Adrenal gland (tissue), 12 donors: ENCODE data around the gene EML1. TPM values are rescaled to one million over a fixed set of nuclear protein-coding genes. Genes with fewer than 3 reads are reported as not detected.

Experiments used
- DNase-seq, 7 donors: peaks; one replicate each; pipeline ENCODE4 v3.0.0-alpha.2; 2019 to 2020
- H3K27ac ChIP-seq, 5 donors: fragments of 200-600 bp; sonication (generic) in 4 of 5; 1 replicate in 3 of 5; 2 replicates in 2 of 5; pipeline versions ENCODE4 v1.5.1 to v1.8.0; 2016 to 2020; ENCODE audit warnings: mild to moderate bottlenecking in 1 of 5
- H3K27me3 ChIP-seq: fragments of 200-600 bp; 2 replicates; pipeline ENCODE4 v1.8.0; 2021
- H3K36me3 ChIP-seq, 2 donors: fragments of 200-600 bp; replicated peaks in 1 of 2; 1 replicate in 1 of 2; 2 replicates in 1 of 2; pipeline versions ENCODE4 v1.5.1 to v1.8.0; 2018 to 2022
- H3K4me1 ChIP-seq, 2 donors: fragments of 200-600 bp; replicated peaks in 1 of 2; 1 replicate in 1 of 2; 2 replicates in 1 of 2; pipeline versions ENCODE4 v1.5.1 to v1.8.0; 2018 to 2021
- H3K4me3 ChIP-seq, 4 donors: fragments of 200-600 bp; sonication (generic) in 3 of 4; one replicate each; pipeline ENCODE4 v1.5.1; 2016 to 2018
- H3K9me3 ChIP-seq, 3 donors: fragments of 200-600 bp; sonication (generic) in 1 of 3; replicated peaks in 1 of 3; 1 replicate in 2 of 3; 2 replicates in 1 of 3; pipeline versions ENCODE4 v1.5.1 to v1.8.0; 2016 to 2021
- CTCF ChIP-seq, 6 experiments: fragments of 450-650 bp in 4 of 6; fragments of 200-600 bp in 2 of 6; sonication (generic) in 1 of 6; IDR thresholded peaks; 1 replicate in 5 of 6; 2 replicates in 1 of 6; pipeline versions ENCODE4 v1.5.1 to v1.8.0; 2016 to 2021; ENCODE audit warnings: antibody characterized with exemption in 6 of 6, mild to moderate bottlenecking in 2 of 6, moderate library complexity in 1 of 6
- POLR2A ChIP-seq, 2 donors: fragments of 450-650 bp; IDR thresholded peaks; one replicate each; pipeline ENCODE4 v1.6.1; 2017; ENCODE audit warnings: antibody characterized with exemption in 2 of 2, mild to moderate bottlenecking in 2 of 2, moderate library complexity in 1 of 2
- WGBS, 4 donors: extraction: QIAGEN DNeasy Blood & Tissue Kit in 2 of 4; methylation state at CpG; one replicate each; pipeline versions ENCODE4 v1.1.5 to v1.1.7; 2013 to 2017; 5-methylcytosine and 5-hydroxymethylcytosine counted together
- intact Hi-C, 2 donors: fragments of 100-400 bp; cut with DNase I; formaldehyde crosslinking; loops; one replicate each; pipeline versions ENCODE4 v1.14.1 to v1.15.0; 2022 to 2023
- polyA plus RNA-seq, 3 donors: library from polyadenylated mRNA; stranded (reverse); fragments of 200-250 nt in 2 of 3; fragments of 350-450 nt in 1 of 3; fragmentation: Illumina TruSeq in 1 of 3; extraction: RNeasy Lipid Tissue Mini Kit (QIAGEN cat#74804) in 1 of 3; gene quantifications; one replicate each; pipeline ENCODE4 v1.2.3, GENCODE V29; 2013 to 2014
- total RNA-seq, 9 donors: library from RNA; depleted of rRNA in 4 of 9; stranded (reverse); fragments of >200 nt in 4 of 9; fragments of 120-200 nt in 1 of 9; fragmentation: NEBNext Ultra II Directional in 1 of 9; extraction: Animal tissue kit (Norgen Biotek cat#: 25700) in 1 of 9; gene quantifications; one replicate each; pipeline versions ENCODE4 v1.1.0 to v1.2.4, GENCODE V29; 2013 to 2023
- donor health status: healthy with polysubstance abuse.
- donor health status: Bipolar disorder and iron deficiency.
- donor health status: DM: yes; HTN: yes; CAD: no.
- donor health status: DM: no; HTN: no; CAD: no.
- donor health status: DM: no; HTN: no; CAD: no.
- donor health status: DM: yes; HTN: yes; CAD: no.

EML1 gene
- total and polyA plus RNA-seq, 12 donors, result 5.5 to 59.5 (median 16.2) TPM

DNA sequence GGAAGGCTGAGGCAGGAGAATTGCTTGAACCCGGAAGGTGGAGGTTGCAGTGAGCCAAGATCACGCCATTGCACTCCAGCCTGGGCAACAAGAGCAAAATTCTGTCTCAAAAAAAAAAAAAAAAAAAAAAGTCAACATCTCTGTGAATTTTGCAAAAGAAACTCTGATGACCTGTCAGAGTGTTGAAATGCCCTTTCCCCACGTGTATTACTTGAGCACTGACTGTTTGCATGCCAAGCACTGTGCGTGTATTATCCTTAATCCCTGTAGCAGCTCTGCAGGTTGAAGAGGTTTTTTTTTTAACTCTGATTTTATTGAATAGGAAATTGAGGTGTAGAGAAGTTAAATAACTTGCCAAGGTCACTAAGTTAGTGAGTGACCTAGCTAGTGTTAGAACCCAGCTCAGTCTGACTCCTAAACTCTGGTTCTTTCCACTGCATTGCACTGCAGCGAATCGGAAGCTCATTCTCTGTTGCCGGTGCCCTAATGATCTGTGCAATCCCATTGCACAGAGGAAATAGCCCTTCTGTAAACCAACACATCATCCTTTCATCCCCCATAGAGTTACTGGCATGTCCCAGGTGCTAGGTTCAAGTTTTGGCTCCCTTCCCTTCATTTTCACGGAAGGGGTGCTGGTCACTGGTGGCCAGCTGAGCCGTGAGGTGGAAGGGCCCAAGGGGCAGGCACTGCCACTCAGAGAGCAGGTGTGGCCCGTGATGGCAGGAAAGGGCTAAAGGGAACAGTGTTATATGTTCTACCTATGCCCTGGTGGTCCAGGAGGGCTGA, 122.3 kb downstream of the EML1 start:
- Histone ChIP-seq H3K27ac (no peak overlapping the region), H3K36me3 (peaks cover 0 to 7% of the 10 kb centered on the region in 2 donors), H3K4me3 (no peak overlapping the region), H3K4me1 (no peaks in the 10 kb centered on the region), H3K9me3 (no peaks in the 10 kb centered on the region), H3K27me3 (no peaks in the 10 kb centered on the region)
- TF ChIP-seq POLR2A (IDR thresholded peaks at IDR 0.05) (no peak), CTCF (IDR thresholded peaks at IDR 0.05) (no peak)
- intact Hi-C loops, result no loop called here
- no peak for DNase-seq
- 87 to 93% (median 91%) methylated on average over 10 of the region's 10 CpGs for WGBS, 4 donors

GRCh38 chr14:99916091-99916383, 122.8 kb downstream of the EML1 start:
- H3K4me3 ChIP-seq, result no peak overlapping the region
- H3K36me3 ChIP-seq, result peaks cover 0 to 7% of the 10 kb centered on the region in 2 donors
- no peak overlapping the region for H3K27ac ChIP-seq
- H3K9me3 ChIP-seq, result no peaks in the 10 kb centered on the region
- no peaks in the 10 kb centered on the region for H3K27me3 ChIP-seq
- WGBS, 4 donors, result 74 to 92% (median 76%) methylated on average over 2 of the region's 2 CpGs
- TF ChIP-seq POLR2A (IDR thresholded peaks at IDR 0.05), result no peak
- TF ChIP-seq CTCF (IDR thresholded peaks at IDR 0.05), result no peak
- no peak for DNase-seq
- no peaks in the 10 kb centered on the region for H3K4me1 ChIP-seq
- intact Hi-C loops, result no loop called here

DNA sequence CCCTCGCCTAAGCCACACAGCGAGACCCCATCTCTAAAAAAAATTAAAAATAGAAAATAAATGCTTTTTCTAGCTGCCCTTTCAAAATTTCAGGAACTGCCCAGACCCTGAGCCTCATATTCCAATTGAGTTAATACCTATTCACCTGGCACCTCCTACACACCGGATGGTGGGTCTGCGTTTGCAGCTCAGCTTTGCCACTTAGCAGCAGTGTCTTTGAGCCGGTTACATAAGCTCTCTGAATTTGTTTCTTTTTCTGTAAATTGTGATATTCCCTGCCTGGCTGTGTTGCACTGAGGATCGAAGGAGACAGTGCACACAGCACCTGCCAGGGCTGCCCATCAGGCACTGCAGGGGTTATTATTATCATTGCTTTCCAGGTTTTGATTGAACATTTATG, 125.6 kb downstream of the EML1 start:
- TF ChIP-seq CTCF (IDR thresholded peaks at IDR 0.05) (no peak), POLR2A (IDR thresholded peaks at IDR 0.05) (no peak)
- peaks cover 0 to 7% of the 10 kb centered on the region in 2 donors for H3K36me3 ChIP-seq
- H3K9me3 ChIP-seq, result no peaks in the 10 kb centered on the region
- no peaks in the 10 kb centered on the region for H3K27me3 ChIP-seq
- H3K4me3 ChIP-seq, result no peak overlapping the region
- WGBS, 4 donors, result 80 to 99% (median 93%) methylated on average over 5 to 6 of the region's 6 CpGs
- no peaks in the 10 kb centered on the region for H3K4me1 ChIP-seq
- intact Hi-C loops, result no loop called here
- no peak overlapping the region for H3K27ac ChIP-seq
- no peak for DNase-seq

GRCh38 chr14:99921425-99921824, 128.2 kb downstream of the EML1 start:
- Histone ChIP-seq H3K4me1 (no peaks in the 10 kb centered on the region), H3K36me3 (no peaks in the 10 kb centered on the region), H3K4me3 (no peak overlapping the region), H3K27me3 (no peaks in the 10 kb centered on the region), H3K27ac (no peak overlapping the region), H3K9me3 (no peaks in the 10 kb centered on the region)
- DNase-seq, result no peak
- intact Hi-C loops, result no loop called here
- 93 to 99% (median 96%) methylated on average over 4 of the region's 4 CpGs for WGBS, 4 donors
- TF ChIP-seq CTCF (IDR thresholded peaks at IDR 0.05), result no peak
- no peak for TF ChIP-seq POLR2A (IDR thresholded peaks at IDR 0.05)
